Activated B cell treated with CpG ODN at 0.5 μM for 24 hours (primary cell): ENCODE results near the gene RXRG. TPM values are rescaled to one million over a fixed set of nuclear protein-coding genes. Genes with fewer than 3 reads are reported as not detected.

Experiments used
- ATAC-seq: fragments of 200-7000 bp; cut with Tn5 transposase; one replicate; pipeline ENCODE4 v1.10.0; 2021; ENCODE audit warnings: low read depth, mild to moderate bottlenecking, moderate library complexity
- CTCF ChIA-PET: fragments of 350-600 bp; sonication (Branson Sonifier 250); formaldehyde crosslinking; loops from one replicate; lab custom pipeline; 2021; ENCODE audit warnings: antibody characterized with exemption; lab: Charles Lee
- POLR2A ChIA-PET: fragments of 350-600 bp; sonication (Branson Sonifier 250); formaldehyde crosslinking; loops from one replicate; lab custom pipeline; 2021; ENCODE audit warnings: antibody characterized with exemption; lab: Charles Lee
- DNase-seq: peaks from one replicate; pipeline ENCODE4 v3.0.0; 2022
- H3K27ac Mint-ChIP-seq: one replicate; pipeline ENCODE4 v1.8.0; 2020; ENCODE audit warnings: mixed read lengths
- H3K27me3 Mint-ChIP-seq: one replicate; pipeline ENCODE4 v1.8.0; 2021; ENCODE audit warnings: mixed read lengths
- H3K36me3 Mint-ChIP-seq: one replicate; pipeline ENCODE4 v1.8.0; 2021; ENCODE audit warnings: low read depth, mixed read lengths
- H3K4me1 Mint-ChIP-seq: one replicate; pipeline ENCODE4 v1.8.0; 2021; ENCODE audit warnings: mixed read lengths
- H3K4me3 Mint-ChIP-seq: one replicate; pipeline ENCODE4 v1.8.0; 2020; ENCODE audit warnings: mild to moderate bottlenecking, mixed read lengths
- H3K9me3 Mint-ChIP-seq: one replicate; pipeline ENCODE4 v1.8.0; 2020; ENCODE audit warnings: mixed read lengths
- intact Hi-C: fragments of 100-400 bp; cut with micrococcal nuclease; formaldehyde crosslinking; loops from one replicate; pipeline ENCODE4 v1.15.1; 2024
- total RNA-seq: library from RNA; stranded (reverse); gene quantifications from 2 replicates; pipeline ENCODE4 v1.2.3, GENCODE V29; 2022
- TF ChIP-seq, protein P1 (sequence below): fragments of 200-600 bp; IDR thresholded peaks from one replicate; pipeline ENCODE4 v1.8.0; 2022; ENCODE audit warnings: antibody characterized with exemption, mild to moderate bottlenecking

RXRG gene
- total RNA-seq, 1 donor from 2014 or later, result not detected

DNA sequence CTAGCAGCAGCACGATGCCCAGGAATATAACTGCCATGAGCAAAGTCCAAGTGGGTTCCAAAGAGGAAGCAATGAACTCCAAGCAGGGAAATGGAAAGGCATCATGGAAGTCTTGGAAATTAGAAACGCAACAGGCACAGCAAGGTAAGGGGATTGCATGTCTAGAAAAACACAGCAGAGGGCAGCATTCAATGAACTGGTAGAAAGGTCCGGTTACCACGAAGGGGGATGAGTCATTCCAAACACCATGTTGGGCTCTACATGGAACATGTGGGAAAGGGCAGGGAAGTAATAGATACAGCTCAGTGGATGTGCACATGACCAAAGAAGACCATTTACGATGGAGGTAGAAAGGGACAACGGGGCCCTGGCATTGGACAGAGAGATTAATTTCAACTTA lies 36.4 kb downstream of the RXRG start:
- Mint-ChIP-seq H3K4me1 (no peaks in the 10 kb centered on the region), H3K27me3 (peaks cover 40% of the 10 kb centered on the region), H3K27ac (no peak overlapping the region), H3K4me3 (no peak overlapping the region), H3K36me3 (no peaks in the 10 kb centered on the region), H3K9me3 (no peaks in the 10 kb centered on the region)
- ChIA-PET POLR2A (no interaction called here), CTCF (no interaction called here)
- intact Hi-C loops, result no loop called here
- ATAC-seq (no peak), DNase-seq (no peak)
- TF ChIP-seq, protein P1, sequence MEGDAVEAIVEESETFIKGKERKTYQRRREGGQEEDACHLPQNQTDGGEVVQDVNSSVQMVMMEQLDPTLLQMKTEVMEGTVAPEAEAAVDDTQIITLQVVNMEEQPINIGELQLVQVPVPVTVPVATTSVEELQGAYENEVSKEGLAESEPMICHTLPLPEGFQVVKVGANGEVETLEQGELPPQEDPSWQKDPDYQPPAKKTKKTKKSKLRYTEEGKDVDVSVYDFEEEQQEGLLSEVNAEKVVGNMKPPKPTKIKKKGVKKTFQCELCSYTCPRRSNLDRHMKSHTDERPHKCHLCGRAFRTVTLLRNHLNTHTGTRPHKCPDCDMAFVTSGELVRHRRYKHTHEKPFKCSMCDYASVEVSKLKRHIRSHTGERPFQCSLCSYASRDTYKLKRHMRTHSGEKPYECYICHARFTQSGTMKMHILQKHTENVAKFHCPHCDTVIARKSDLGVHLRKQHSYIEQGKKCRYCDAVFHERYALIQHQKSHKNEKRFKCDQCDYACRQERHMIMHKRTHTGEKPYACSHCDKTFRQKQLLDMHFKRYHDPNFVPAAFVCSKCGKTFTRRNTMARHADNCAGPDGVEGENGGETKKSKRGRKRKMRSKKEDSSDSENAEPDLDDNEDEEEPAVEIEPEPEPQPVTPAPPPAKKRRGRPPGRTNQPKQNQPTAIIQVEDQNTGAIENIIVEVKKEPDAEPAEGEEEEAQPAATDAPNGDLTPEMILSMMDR, result no peak

DNA sequence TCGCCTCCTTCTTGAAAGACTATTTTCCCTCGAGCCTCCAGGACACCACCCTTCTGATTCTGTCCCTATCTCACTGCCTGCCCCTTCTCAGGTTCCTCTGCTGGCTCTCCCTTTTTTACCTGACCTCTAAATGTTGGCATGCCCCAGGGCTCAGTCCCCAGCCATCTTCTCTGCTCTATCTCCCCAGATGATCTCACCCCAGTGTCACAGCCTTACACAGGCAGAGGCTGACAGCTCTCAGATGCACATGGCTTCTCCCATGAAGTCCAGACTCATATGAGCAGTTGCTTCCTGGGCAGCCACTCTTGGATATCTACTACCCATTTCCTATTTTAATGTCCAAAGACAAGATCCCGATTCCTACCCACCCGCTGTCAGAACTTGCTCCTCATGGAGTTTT lies 37.5 kb downstream of the RXRG start:
- Mint-ChIP-seq H3K27ac (no peak overlapping the region), H3K4me3 (no peak overlapping the region), H3K9me3 (no peaks in the 10 kb centered on the region), H3K27me3 (peaks cover 40% of the 10 kb centered on the region), H3K36me3 (no peaks in the 10 kb centered on the region), H3K4me1 (no peaks in the 10 kb centered on the region)
- DNase-seq (no peak), ATAC-seq (no peak)
- ChIA-PET CTCF (no interaction called here), POLR2A (interaction anchor here (0.7 kb wide), 1 partner anchor 229 kb away, joined by 3 read pairs; no protein-coding TSS in a partner anchor)
- intact Hi-C loops, result no loop called here
- TF ChIP-seq, protein P1, result no peak

GRCh38 chr1:165403835-165404482 lies 41.0 kb downstream of the RXRG start:
- Mint-ChIP-seq H3K4me3 (no peak overlapping the region), H3K4me1 (no peaks in the 10 kb centered on the region), H3K27ac (no peak overlapping the region), H3K36me3 (no peaks in the 10 kb centered on the region), H3K27me3 (peaks cover 47% of the 10 kb centered on the region), H3K9me3 (no peaks in the 10 kb centered on the region)
- ChIA-PET POLR2A (no interaction called here), CTCF (no interaction called here)
- TF ChIP-seq, protein P1, result no peak
- intact Hi-C loops, result loop anchor here (1.0 kb wide), 1 partner anchor 510 kb away; no protein-coding TSS in a partner anchor
- DNase-seq, result no peak
- peak; percentile 28 for ATAC-seq

DNA sequence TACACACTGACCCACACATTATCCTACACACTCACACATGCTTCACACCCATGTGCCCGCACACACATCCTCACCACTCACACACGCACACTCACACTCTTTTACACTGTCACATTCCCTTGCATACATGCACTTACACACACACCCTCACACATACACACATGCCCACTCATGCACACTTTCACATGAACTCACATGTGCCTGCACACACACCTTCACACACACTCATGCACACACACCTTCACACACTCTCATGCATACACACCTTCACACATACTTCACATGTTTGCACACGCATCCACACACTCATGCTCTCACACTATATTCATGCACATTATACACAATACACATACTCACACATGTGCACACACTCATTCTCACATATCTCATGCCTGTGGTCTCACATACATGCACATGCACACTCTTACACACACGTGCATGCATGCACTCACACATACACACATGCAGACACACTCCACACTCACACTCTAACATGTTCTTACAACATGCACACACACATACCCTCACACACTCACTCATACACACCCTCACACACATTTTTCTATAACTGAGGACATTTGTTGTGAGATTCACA lies 42.3 kb downstream of the RXRG start:
- ATAC-seq (no peak), DNase-seq (no peak)
- TF ChIP-seq, protein P1, result no peak
- no peaks in the 10 kb centered on the region for H3K36me3 Mint-ChIP-seq
- H3K9me3 Mint-ChIP-seq, result no peaks in the 10 kb centered on the region
- intact Hi-C loops, result no loop called here
- peaks cover 44% of the 10 kb centered on the region for H3K27me3 Mint-ChIP-seq
- ChIA-PET POLR2A (no interaction called here), CTCF (interaction anchor here (1.0 kb wide), 1 partner anchor 35 kb away, joined by 3 read pairs; no protein-coding TSS in a partner anchor)
- H3K4me1 Mint-ChIP-seq, result no peaks in the 10 kb centered on the region
- H3K4me3 Mint-ChIP-seq, result no peak overlapping the region
- no peak overlapping the region for H3K27ac Mint-ChIP-seq

DNA sequence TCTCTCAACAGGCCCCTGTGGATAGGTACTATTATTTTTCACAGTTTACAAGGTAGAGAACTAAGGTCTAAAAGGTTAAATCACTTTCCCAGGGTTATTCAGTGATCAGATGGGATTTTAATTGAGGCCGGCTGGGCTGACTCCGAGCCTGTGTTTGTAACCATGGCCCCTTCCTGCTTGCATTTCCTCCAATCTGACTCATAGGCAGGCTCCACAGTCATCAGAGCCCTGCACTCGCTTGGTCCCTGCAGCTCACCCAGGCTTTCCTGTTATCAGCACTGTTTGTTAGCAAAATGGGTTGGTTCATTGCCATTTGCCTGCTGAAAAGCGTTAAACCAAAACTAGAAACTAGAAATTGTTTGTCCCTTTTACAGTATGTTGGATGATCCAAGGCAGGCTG lies 47.0 kb downstream of the RXRG start:
- H3K4me1 Mint-ChIP-seq, result peaks cover 9% of the 10 kb centered on the region
- POLR2A ChIA-PET, result no interaction called here
- H3K36me3 Mint-ChIP-seq, result peaks cover 1% of the 10 kb centered on the region
- H3K9me3 Mint-ChIP-seq, result no peaks in the 10 kb centered on the region
- TF ChIP-seq, protein P1, result no peak
- H3K27me3 Mint-ChIP-seq, result peaks cover 47% of the 10 kb centered on the region
- intact Hi-C loops, result no loop called here
- no peak overlapping the region for H3K27ac Mint-ChIP-seq
- no peak overlapping the region for H3K4me3 Mint-ChIP-seq
- DNase-seq (no peak), ATAC-seq (no peak)
- CTCF ChIA-PET, result interaction anchor here (7.1 kb wide), 1 partner anchor 196 kb away, joined by 96 read pairs; no protein-coding TSS in a partner anchor
